ENCODE measurements around the gene HEATR9.

HEATR9 gene

DNA sequence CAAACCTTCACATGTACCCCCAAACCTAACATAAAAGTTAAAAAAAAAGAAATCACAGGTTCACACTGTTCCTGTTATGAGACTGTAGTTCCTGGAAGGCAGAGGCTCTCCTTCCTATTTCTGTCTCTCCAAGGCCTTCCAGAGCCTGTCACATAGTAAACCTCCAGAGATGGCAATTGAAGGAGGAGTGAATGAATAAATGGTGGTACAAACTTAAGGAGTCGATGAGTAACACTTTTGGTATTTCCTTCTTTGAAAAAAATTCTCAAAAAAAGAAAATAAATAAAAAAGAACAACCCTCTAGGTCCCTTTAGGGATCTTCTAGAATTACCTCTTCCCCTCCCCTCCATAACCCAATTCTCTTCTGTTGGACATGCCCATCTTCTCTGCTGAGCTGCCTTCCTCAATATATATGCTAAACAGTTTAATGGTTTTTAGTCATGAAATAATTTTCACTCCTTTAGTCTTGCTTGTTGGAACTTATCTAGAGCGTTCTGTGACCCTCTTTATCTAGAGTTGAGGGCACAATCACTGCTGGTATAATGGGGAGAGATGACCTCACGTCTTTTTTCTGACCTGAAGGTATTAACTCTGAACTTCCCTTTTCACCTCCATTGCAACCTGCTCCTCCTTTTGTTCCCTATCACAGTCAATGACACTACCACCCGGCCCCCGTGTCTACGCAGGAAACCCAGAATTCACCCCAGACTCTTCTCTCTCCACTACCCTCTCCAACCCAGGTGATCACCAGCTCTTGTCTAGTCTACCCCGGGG is 61.1 kb downstream of the HEATR9 start:
- DNase-seq: peak; percentile 76
